Esophagus muscularis mucosa (tissue), 4 donors: ENCODE measurements around the gene ZNF366.

ENCODE experiments used
- CTCF ChIP-seq, 3 experiments: fragments of 200-600 bp in 2 of 3; fragments of 450-650 bp in 1 of 3; sonication (generic) in 2 of 3; IDR thresholded peaks; one replicate each; pipeline ENCODE4 v1.5.1; 2017 to 2019; ENCODE audit warnings: antibody characterized with exemption in 3 of 3, mild to moderate bottlenecking in 2 of 3, moderate library complexity in 1 of 3
- EP300 ChIP-seq: sonication (generic); formaldehyde crosslinking; IDR thresholded peaks from one replicate; pipeline ENCODE4 v1.6.1; 2017; ENCODE audit warnings: antibody characterized with exemption
- POLR2A ChIP-seq: fragments of 450-650 bp; IDR thresholded peaks from one replicate; pipeline ENCODE4 v1.6.1; 2017; ENCODE audit warnings: antibody characterized with exemption, moderate library complexity, mild to moderate bottlenecking, low read depth
- POLR2AphosphoS5 ChIP-seq, 2 donors: sonication (generic); formaldehyde crosslinking; IDR thresholded peaks; one replicate each; pipeline ENCODE4 v1.6.1; 2017; ENCODE audit warnings: antibody characterized with exemption in 2 of 2

GRCh38 chr5:72465066-72465465 is 42.1 kb downstream of the ZNF366 start:
- TF ChIP-seq CTCF (IDR thresholded peaks at IDR 0.05) (no peak), EP300 (no peak), POLR2A (no peak), POLR2AphosphoS5 (IDR thresholded peaks at IDR 0.05) (no peak)
